ENCODE measurements around the gene TPD52L2. TPM values are rescaled to one million over a fixed set of nuclear protein-coding genes. Genes with fewer than 3 reads are reported as not detected.

TPD52L2 gene
- total RNA-seq, 1 experiment from 2014 or later: 293 TPM

- no peaks in the 10 kb centered on the region for H3K9me3 ChIP-seq
- DNase-seq: no peak
- intact Hi-C loops (cut with micrococcal nuclease; ENCODE audit: unreplicated experiment): no loop called here
- peaks cover 11% of the 10 kb centered on the region for H3K27me3 ChIP-seq (replicated peaks; ENCODE audit: control insufficient read depth, insufficient read depth, low read length)
- peaks cover 6% of the 10 kb centered on the region for H3K36me3 Mint-ChIP-seq (ENCODE audit: insufficient read depth, unreplicated experiment)
- no TSS peak for BruUV-seq (replicated peaks)
- POLR2A ChIA-PET: no interaction called here
- no peaks in the 10 kb centered on the region for H3K9me3 Mint-ChIP-seq (ENCODE audit: unreplicated experiment)
- TF ChIP-seq CTCF (IDR thresholded peaks at IDR 0.05; ENCODE audit: insufficient read depth in 1 of 2, low read depth in 1 of 2, low read length in 1 of 2, severe bottlenecking in 1 of 2, unreplicated experiment in 1 of 2): no peak
- no peak overlapping the region for H3K4me3 ChIP-seq (ENCODE audit: low read depth, low read length)
- no peak overlapping the region for H3K4me3 Mint-ChIP-seq (ENCODE audit: unreplicated experiment)
- no peak overlapping the region for H3K27ac Mint-ChIP-seq (ENCODE audit: unreplicated experiment)
- no peaks in the 10 kb centered on the region for H3K36me3 ChIP-seq (ENCODE audit: control insufficient read depth, insufficient read depth, low read length)
- CTCF ChIA-PET: no interaction called here
- H3K4me1 ChIP-seq: peaks cover 31% of the 10 kb centered on the region
- H3K27me3 Mint-ChIP-seq (ENCODE audit: insufficient read depth, unreplicated experiment): peaks cover 9% of the 10 kb centered on the region
- peaks cover 22% of the 10 kb centered on the region for H3K4me1 Mint-ChIP-seq (ENCODE audit: low read depth, unreplicated experiment)
Measured at GRCh38 chr20:63828124-63828523, 36.9 kb upstream of the TPD52L2 start.

GRCh38 chr20:63828545-63828944, 36.5 kb upstream of the TPD52L2 start:
- Histone ChIP-seq H3K36me3 (ENCODE audit: control insufficient read depth, insufficient read depth, low read length) (no peaks in the 10 kb centered on the region), H3K4me1 (peaks cover 29% of the 10 kb centered on the region), H3K27me3 (replicated peaks; ENCODE audit: control insufficient read depth, insufficient read depth, low read length) (peaks cover 11% of the 10 kb centered on the region), H3K9me3 (no peaks in the 10 kb centered on the region), H3K4me3 (ENCODE audit: low read depth, low read length) (no peak overlapping the region)
- CTCF ChIA-PET: no interaction called here
- BruUV-seq (replicated peaks): no TSS peak
- Mint-ChIP-seq H3K27ac (ENCODE audit: unreplicated experiment) (no peak overlapping the region), H3K4me1 (ENCODE audit: low read depth, unreplicated experiment) (peaks cover 19% of the 10 kb centered on the region), H3K4me3 (ENCODE audit: unreplicated experiment) (no peak overlapping the region), H3K27me3 (ENCODE audit: insufficient read depth, unreplicated experiment) (peaks cover 9% of the 10 kb centered on the region), H3K9me3 (ENCODE audit: unreplicated experiment) (no peaks in the 10 kb centered on the region), H3K36me3 (ENCODE audit: insufficient read depth, unreplicated experiment) (peaks cover 6% of the 10 kb centered on the region)
- no peak for TF ChIP-seq CTCF (IDR thresholded peaks at IDR 0.05; ENCODE audit: insufficient read depth in 1 of 2, low read depth in 1 of 2, low read length in 1 of 2, severe bottlenecking in 1 of 2, unreplicated experiment in 1 of 2)
- intact Hi-C loops (cut with micrococcal nuclease; ENCODE audit: unreplicated experiment): no loop called here
- POLR2A ChIA-PET: no interaction called here
- DNase-seq: no peak

- no TSS peak for BruUV-seq (replicated peaks)
- CTCF ChIA-PET: no interaction called here
- no peaks in the 10 kb centered on the region for H3K36me3 ChIP-seq (ENCODE audit: control insufficient read depth, insufficient read depth, low read length)
- no peak overlapping the region for H3K27ac Mint-ChIP-seq (ENCODE audit: unreplicated experiment)
- no peak for DNase-seq
- peak overlapping the region; percentile 71 for H3K4me3 Mint-ChIP-seq (ENCODE audit: unreplicated experiment)
- no peak overlapping the region for H3K4me3 ChIP-seq (ENCODE audit: low read depth, low read length)
- H3K9me3 ChIP-seq: no peaks in the 10 kb centered on the region
- no peak for TF ChIP-seq CTCF (IDR thresholded peaks at IDR 0.05; ENCODE audit: insufficient read depth in 1 of 2, low read depth in 1 of 2, low read length in 1 of 2, severe bottlenecking in 1 of 2, unreplicated experiment in 1 of 2)
- no peaks in the 10 kb centered on the region for H3K9me3 Mint-ChIP-seq (ENCODE audit: unreplicated experiment)
- H3K27me3 Mint-ChIP-seq (ENCODE audit: insufficient read depth, unreplicated experiment): peaks cover 9% of the 10 kb centered on the region
- intact Hi-C loops (cut with micrococcal nuclease; ENCODE audit: unreplicated experiment): no loop called here
- peaks cover 6% of the 10 kb centered on the region for H3K36me3 Mint-ChIP-seq (ENCODE audit: insufficient read depth, unreplicated experiment)
- H3K27me3 ChIP-seq (replicated peaks; ENCODE audit: control insufficient read depth, insufficient read depth, low read length): peaks cover 11% of the 10 kb centered on the region
- peaks cover 15% of the 10 kb centered on the region for H3K4me1 Mint-ChIP-seq (ENCODE audit: low read depth, unreplicated experiment)
- peaks cover 25% of the 10 kb centered on the region for H3K4me1 ChIP-seq
- POLR2A ChIA-PET: interaction anchor here (0.6 kb wide), 1 partner anchor 147 kb away, joined by 3 read pairs; no protein-coding TSS in a partner anchor
Measured at GRCh38 chr20:63828951-63829350, 36.1 kb upstream of the TPD52L2 start.
